ENCODE results near the gene LHX5.
"Not testable (repeated sequence)": the region's sequence is repeated elsewhere in the genome, so short reads cannot be mapped to it uniquely, and the experiment has no call there.

LHX5 gene

GRCh38 chr12:113471619-113472171 is at the start of gene LHX5:
TSS of gene LHX5 (minus strand) at chr12:113471871. CDS start at chr12:113471498, 373 bp downstream.
- peak; percentile 52 for DNase-seq

DNA sequence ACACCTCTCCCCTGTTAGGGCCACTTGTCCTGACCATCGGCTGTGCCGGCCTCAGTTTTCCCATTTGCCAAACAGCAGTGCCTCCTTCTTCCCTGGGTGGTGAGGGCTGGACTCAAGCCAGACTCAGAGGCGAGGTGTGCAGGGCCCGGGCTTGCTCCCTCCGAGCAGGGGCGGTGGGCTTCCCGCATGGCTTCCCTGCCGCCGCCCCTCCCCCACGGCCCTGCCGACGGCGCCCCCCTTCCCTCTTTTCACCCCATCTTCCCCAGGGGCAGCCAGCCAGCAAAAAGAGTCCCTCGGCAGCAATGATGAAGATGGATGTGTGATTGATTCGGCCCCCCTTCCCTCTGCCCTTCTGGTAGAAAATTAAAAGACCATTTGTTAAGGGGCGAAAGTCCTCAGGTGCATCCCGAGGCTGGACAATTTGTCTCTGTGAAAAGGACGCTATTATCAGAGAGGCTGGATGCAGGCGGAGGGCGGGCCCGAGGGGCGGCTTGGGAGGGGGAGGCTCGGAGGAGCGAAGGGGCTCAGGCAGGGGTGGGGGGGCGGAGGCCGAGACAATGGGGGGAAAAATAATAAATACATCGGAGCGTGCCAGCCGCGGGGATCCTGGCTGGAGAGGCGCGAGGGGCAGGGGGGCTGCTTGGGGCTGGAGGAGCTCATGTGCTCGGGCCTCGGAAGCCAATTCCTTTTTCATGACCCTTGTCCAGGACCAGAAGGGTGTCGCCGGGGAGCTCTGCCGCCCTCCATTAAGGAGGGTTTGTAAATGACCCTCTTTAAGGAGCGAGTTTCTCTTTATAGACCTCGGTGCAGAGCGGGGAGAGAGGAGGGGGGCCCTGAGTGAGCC is 48.0 kb upstream of the LHX5 start:
- DNase-seq, result no peak

DNA sequence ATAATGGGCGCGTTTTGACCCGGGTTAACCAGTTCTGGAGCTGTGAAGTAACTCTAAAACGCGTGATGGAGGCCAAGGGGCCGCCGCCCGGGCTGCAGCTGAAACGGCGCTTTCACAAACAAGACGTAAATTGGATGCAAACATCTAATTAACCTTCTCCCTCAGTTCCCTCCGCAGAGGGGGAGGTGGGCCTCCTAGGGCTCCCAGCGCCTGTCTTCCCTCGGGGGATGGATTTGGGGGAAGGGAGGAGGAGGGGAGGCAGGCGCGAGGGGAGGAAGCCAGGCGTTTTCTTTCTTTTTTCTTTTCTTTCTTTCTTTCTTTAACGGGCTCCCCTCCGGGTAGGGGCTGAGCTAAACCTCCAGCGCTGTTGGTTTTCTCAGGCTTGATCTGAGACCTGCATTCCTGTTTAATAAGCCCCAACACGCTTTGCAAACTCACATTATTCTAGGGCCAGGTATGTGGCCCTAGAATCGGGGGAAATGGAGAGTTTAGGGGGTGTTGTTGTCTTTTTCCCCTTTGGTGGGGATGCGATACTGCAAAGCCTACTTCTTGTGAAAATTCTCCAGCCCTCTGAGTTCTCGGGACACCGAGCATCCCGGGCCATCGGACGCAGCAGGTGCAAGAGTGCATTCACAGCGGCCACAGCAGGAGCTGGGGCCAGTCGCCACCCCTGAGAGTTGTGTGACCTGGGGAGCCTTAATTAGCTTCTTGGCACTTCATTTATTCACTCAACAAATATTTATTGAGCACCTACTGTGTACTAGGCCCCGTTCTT is 43.6 kb upstream of the LHX5 start:
- no peak for DNase-seq

DNA sequence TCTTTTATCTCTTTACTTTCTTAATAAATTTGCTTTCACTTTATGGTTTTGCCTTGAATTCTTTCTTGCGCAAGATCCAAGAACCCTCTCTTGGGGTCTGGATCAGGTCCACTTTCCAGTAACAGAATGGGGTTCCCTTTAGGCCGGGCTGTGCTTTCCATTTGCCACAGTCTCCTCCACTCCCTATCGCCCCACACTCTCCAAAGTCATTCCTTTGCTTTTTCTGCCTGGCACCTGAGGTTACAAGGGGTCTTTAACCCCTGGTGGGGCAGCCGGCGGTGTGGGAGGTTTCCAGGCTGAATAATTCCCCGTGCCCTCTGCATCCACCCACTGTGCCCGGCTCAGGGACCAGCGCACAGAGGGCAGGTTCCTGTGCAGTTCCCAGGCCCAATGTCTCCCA is 42.9 kb upstream of the LHX5 start:
- DNase-seq, result no peak

- DNase-seq, result no peak
These were observed 40.9 kb upstream of the LHX5 start for GRCh38 chr12:113512568-113512967.

- DNase-seq, result no peak
These were observed 35.2 kb upstream of the LHX5 start for GRCh38 chr12:113506867-113507266.

DNA sequence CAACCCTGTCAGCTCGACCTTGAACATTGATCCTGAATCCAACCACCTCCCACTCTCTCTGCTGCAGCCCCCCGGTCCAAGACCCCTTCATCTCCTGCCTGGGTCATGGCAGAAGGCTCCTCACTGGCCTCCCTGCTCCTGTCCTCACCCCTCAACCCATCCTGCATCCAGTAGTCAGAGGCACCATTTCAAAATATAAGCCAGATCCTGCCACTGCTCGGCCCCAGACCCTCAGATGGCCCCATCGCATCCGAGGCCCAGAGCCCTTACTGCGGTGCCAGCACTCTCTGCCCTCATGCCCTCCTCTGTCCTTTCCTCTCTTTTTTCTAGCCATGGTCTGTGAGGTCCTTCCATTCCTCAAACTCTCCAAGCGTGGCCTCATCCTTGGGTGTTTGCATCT is 34.3 kb upstream of the LHX5 start:
- DNase-seq, result no peak

GRCh38 chr12:113504917-113505316 is 33.2 kb upstream of the LHX5 start:
- DNase-seq, result no peak

- no peak for DNase-seq
These were observed 29.2 kb upstream of the LHX5 start for GRCh38 chr12:113500782-113501311.

- DNase-seq, result no peak
These were observed 28.6 kb upstream of the LHX5 start for GRCh38 chr12:113500306-113500675.

- no peak for DNase-seq
These were observed 26.8 kb upstream of the LHX5 start for GRCh38 chr12:113498490-113498889.

GRCh38 chr12:113497693-113498092 is 26.0 kb upstream of the LHX5 start:
- no peak for DNase-seq

- not testable (repeated sequence) for DNase-seq
These were observed 24.3 kb upstream of the LHX5 start for GRCh38 chr12:113495941-113496340.

DNA sequence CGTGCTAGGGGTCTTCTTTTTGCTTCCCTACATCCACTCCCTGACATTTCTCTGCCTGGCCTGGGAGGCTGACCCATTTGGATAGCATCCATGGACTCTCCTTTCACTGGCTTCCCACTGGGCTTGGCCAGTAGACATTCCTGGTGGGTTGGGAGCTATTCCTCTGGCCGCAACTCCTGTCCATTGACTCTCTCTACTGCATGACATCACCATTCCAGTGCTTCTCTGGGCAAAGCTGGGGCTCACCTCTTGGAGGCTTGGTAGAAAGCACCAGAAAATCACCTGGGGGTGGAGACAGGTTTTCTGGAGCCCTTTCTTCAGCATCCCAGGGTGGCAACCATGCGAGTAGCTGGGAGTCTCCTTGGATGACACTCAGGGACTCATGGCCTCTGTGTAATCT is 16.7 kb upstream of the LHX5 start:
- no peak for DNase-seq

- DNase-seq, result no peak
These were observed 15.1 kb upstream of the LHX5 start for GRCh38 chr12:113486722-113487121.

DNA sequence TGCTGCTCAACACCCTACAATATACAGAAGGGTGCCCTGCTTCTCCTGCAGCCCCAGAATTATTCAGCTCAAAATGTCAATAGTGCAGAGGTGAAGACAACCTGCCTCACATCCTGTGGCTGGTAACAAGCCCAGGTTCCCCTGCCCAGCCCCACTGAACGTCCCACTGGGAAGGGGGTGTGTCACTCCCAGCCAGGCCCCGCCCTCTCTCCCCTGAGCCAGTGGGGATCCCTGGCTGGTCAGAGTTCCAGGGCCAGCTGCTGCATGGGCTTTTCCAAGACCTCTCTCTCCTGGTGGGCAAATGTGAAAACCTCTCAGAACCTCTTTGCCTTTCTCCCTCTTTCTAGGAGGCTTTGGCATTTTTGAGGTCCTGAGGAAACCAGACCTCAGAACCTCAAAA is 13.7 kb upstream of the LHX5 start:
- DNase-seq, result no peak

DNA sequence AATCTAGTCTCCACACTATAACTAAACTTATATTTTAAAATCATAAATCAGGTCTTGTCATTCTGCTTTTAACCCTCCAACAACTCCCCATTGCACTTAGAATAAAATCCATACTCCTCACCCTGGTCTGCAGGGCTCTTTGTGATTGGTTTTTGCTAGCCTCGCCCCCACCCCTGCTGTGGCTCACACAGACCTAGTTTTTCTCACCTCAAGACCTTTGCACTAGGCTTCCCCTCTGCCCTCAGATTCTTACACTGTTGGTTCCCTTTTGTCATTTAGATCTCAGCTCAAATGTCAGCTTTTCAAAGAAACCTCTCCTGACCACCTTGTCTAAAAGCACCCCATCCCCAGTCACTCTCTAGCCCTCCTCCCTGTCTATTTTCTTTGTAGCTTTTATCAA is 10.7 kb upstream of the LHX5 start:
- no peak for DNase-seq

DNA sequence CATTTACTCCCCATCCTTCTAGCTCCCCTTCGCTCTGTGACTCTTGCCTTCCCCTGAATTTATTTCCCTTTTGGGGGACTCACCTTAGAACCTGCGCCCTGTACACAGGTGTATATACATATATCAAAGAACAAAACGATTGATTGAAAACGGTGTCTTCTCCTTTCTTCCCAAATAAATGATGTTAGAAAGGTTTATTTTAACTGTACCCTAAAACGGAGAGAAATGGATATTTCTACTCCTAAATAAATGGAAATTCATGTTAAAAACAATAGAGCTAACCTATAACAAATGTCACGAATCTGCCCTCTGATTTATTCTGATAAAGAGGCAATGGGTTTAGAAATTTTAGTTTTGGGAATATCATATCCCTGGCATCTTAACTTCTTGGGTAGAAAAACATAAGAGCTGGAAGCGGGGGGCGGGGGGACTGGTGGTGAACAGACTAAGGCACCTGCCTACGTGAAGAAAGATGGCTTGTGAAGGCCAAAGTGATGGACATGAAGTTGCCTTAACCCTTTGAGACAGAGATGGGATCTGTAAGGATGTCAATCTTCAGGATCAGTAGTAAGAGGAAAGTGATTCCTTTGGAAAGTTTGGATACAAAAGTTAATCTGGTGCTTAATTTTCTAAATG is 8.8 kb upstream of the LHX5 start:
- DNase-seq, result no peak

DNA sequence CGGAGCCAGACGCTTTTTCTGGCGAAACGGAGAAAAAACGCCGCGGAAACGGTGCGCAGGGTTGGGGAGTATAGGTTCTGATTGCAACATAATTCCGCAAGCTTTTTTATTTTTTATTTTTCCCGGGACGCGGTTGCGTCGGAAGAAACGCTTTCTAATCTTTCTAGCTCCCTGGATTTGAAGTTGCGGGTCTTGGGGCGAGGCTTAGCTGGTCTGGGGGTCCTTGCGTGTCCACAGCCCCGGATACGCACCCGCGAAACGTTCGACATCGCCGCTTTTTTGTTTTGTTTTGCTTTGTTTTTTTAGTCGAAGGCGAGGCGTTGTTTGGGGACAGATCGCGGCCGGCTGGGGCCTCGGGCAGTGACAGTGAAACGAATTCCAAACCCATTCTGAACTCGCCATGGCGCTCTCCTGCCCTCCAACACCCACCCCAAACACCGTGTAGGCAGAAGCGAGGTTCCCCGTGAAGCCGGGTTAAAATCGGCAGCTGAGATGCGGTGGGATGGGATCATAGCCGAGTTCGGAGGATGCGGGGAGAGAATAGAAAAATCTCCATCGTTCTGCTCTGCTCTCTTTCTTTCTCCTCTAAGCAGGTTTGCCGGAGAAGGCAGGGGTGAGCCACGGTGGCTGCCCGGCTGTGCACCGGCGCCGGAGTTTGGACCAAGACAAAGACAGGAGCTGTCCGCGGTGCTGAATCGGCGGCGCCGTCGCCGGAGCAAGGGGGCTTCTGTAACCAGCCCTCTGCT is 8.1 kb upstream of the LHX5 start:
- DNase-seq, result peak; percentile 78

DNA sequence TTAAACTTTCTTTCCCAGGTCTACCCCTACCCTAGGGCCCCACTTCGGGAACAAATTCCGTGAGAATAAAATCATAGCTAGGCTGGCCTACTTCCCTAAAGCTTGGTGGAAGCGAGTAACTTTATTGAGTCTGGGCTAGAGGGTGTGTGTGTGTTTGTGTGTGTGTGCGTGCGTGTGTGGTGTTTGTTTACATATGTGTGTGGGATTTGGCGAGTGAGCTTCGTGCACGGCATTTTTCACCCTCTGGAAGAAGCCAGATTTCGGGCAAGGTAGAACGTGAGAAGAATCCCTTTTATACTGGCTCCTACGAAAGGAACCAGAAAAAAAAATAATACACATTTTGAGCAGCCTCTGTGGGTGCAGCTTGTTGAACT is 7.5 kb upstream of the LHX5 start:
- DNase-seq, result no peak

GRCh38 chr12:113478351-113479011 is 6.8 kb upstream of the LHX5 start:
- DNase-seq, result no peak

DNA sequence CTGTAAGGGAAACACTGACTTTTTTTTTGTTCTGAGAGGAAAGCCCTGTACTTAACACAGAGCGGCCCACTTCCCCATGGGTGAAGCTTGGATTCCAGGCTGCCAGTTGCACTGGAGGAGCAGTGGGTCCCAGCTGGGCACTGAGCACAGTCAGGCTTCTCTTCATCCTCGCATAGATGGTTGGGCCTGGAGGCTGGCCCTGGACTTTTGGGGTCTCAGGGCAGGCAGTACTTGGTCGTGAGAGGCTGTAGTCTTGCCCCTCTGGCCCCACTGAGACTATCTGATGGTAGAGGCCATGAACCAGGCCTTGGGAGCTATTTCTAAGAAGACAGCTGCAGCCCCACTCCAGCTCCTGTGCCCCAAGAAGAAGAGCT is 6.2 kb upstream of the LHX5 start:
- DNase-seq, result no peak

Data from activated CD8-positive, alpha-beta memory T cell treated with anti-CD3 and anti-CD28 coated beads, Interleukin-2, amount 50 U/mL, for 48 hours (primary cell).